Naive B cell (primary cell): ENCODE results near the gene SLC16A8. TPM values are rescaled to one million over a fixed set of nuclear protein-coding genes. Genes with fewer than 3 reads are reported as not detected.

Experiments used
- ATAC-seq, 2 donors: fragments of 150-1000 bp; cut with Tn5 transposase; 2 replicates each; pipeline ENCODE4 v1.10.0; 2021; ENCODE audit warnings: low read depth in 2 of 2, mild to moderate bottlenecking in 2 of 2, moderate library complexity in 2 of 2
- DNase-seq: peaks from one replicate; pipeline ENCODE4 v3.0.0; 2022
- H3K27ac Mint-ChIP-seq, 6 donors: one replicate each; pipeline ENCODE4 v1.8.0; 2020 to 2022; ENCODE audit warnings: mild to moderate bottlenecking in 6 of 6, mixed read lengths in 6 of 6, moderate library complexity in 5 of 6, inconsistent platforms in 2 of 6
- H3K27me3 Mint-ChIP-seq, 3 donors: one replicate each; pipeline ENCODE4 v1.8.0; 2021 to 2022; ENCODE audit warnings: mixed read lengths in 3 of 3, mild to moderate bottlenecking in 1 of 3
- H3K36me3 Mint-ChIP-seq, 2 donors: one replicate each; pipeline ENCODE4 v1.8.0; 2020 to 2022; ENCODE audit warnings: mixed read lengths in 2 of 2, inconsistent platforms in 1 of 2, mild to moderate bottlenecking in 1 of 2
- H3K4me1 Mint-ChIP-seq, 3 donors: one replicate each; pipeline ENCODE4 v1.8.0; 2020 to 2022; ENCODE audit warnings: mixed read lengths in 3 of 3, inconsistent platforms in 1 of 3, mild to moderate bottlenecking in 1 of 3, moderate library complexity in 1 of 3
- H3K4me3 Mint-ChIP-seq, 8 donors: one replicate each; pipeline ENCODE4 v1.8.0; 2020 to 2022; ENCODE audit warnings: mild to moderate bottlenecking in 8 of 8, mixed read lengths in 8 of 8, moderate library complexity in 8 of 8, inconsistent platforms in 2 of 8
- H3K9me3 Mint-ChIP-seq, 7 donors: one replicate each; pipeline ENCODE4 v1.8.0; 2020 to 2022; ENCODE audit warnings: mixed read lengths in 7 of 7, mild to moderate bottlenecking in 5 of 7, inconsistent platforms in 2 of 7, moderate library complexity in 1 of 7
- polyA plus RNA-seq, 6 donors: library from polyadenylated mRNA; unstranded; fragments of 300-500 nt; fragmentation: Illumina TruSeq; gene quantifications; one replicate each; pipeline ENCODE4 v1.2.3, GENCODE V29; 2021; ENCODE audit warnings: low read depth in 6 of 6

SLC16A8 gene
- polyA plus RNA-seq, 6 donors from 2014 or later = not detected

GRCh38 chr22:38069372-38070249 lies 14.4 kb downstream of the SLC16A8 start:
- H3K4me3 Mint-ChIP-seq = peak overlapping the region in 1 of 8 donors; percentile 56
- peak overlapping the region in 2 of 6 donors; percentile 37 to 65 for H3K27ac Mint-ChIP-seq
- DNase-seq (no peak), ATAC-seq (no peak)
- H3K27me3 Mint-ChIP-seq = no peaks in the 10 kb centered on the region
- H3K9me3 Mint-ChIP-seq = no peaks in the 10 kb centered on the region
- peaks cover 4 to 45% of the 10 kb centered on the region in 2 donors for H3K36me3 Mint-ChIP-seq
- H3K4me1 Mint-ChIP-seq = peaks cover 0 to 3% (median 0%) of the 10 kb centered on the region in 3 donors

GRCh38 chr22:38068641-38069371 lies 15.2 kb downstream of the SLC16A8 start:
- no peak for DNase-seq
- no peak for ATAC-seq
- Mint-ChIP-seq H3K27me3 (no peaks in the 10 kb centered on the region), H3K4me3 (no peak overlapping the region), H3K36me3 (peaks cover 4 to 40% of the 10 kb centered on the region in 2 donors), H3K9me3 (no peaks in the 10 kb centered on the region), H3K4me1 (peaks cover 0 to 3% (median 0%) of the 10 kb centered on the region in 3 donors), H3K27ac (no peak overlapping the region)

- no peak overlapping the region for H3K4me3 Mint-ChIP-seq
- no peaks in the 10 kb centered on the region for H3K27me3 Mint-ChIP-seq
- DNase-seq (no peak), ATAC-seq (no peak)
- peak overlapping the region in 2 of 6 donors; percentile 2 to 29 for H3K27ac Mint-ChIP-seq
- H3K9me3 Mint-ChIP-seq = no peaks in the 10 kb centered on the region
- H3K4me1 Mint-ChIP-seq = peaks cover 4 to 7% (median 4%) of the 10 kb centered on the region in 3 donors
- H3K36me3 Mint-ChIP-seq = peaks cover 5 to 39% of the 10 kb centered on the region in 2 donors
Observed at GRCh38 chr22:38067761-38068360, 16.1 kb downstream of the SLC16A8 start.

- no peaks in the 10 kb centered on the region for H3K27me3 Mint-ChIP-seq
- H3K36me3 Mint-ChIP-seq = peaks cover 9 to 38% of the 10 kb centered on the region in 2 donors
- ATAC-seq (no peak), DNase-seq (no peak)
- no peaks in the 10 kb centered on the region for H3K9me3 Mint-ChIP-seq
- H3K4me3 Mint-ChIP-seq = no peak overlapping the region
- peaks cover 9 to 11% (median 9%) of the 10 kb centered on the region in 3 donors for H3K4me1 Mint-ChIP-seq
- no peak overlapping the region for H3K27ac Mint-ChIP-seq
Observed at GRCh38 chr22:38067028-38067415, 17.0 kb downstream of the SLC16A8 start.

GRCh38 chr22:38066381-38067027 lies 17.5 kb downstream of the SLC16A8 start:
- H3K9me3 Mint-ChIP-seq = no peaks in the 10 kb centered on the region
- peak overlapping the region in 1 of 6 donors; percentile 54 for H3K27ac Mint-ChIP-seq
- ATAC-seq (no peak), DNase-seq (no peak)
- H3K27me3 Mint-ChIP-seq = no peaks in the 10 kb centered on the region
- peaks cover 9 to 13% (median 11%) of the 10 kb centered on the region in 3 donors for H3K4me1 Mint-ChIP-seq
- no peak overlapping the region for H3K4me3 Mint-ChIP-seq
- H3K36me3 Mint-ChIP-seq = peaks cover 13 to 38% of the 10 kb centered on the region in 2 donors

- peak overlapping the region in 1 of 6 donors; percentile 26 for H3K27ac Mint-ChIP-seq
- peaks cover 11 to 13% (median 11%) of the 10 kb centered on the region in 3 donors for H3K4me1 Mint-ChIP-seq
- no peak for ATAC-seq
- peaks cover 13 to 34% of the 10 kb centered on the region in 2 donors for H3K36me3 Mint-ChIP-seq
- no peaks in the 10 kb centered on the region for H3K27me3 Mint-ChIP-seq
- peak overlapping the region in 1 of 8 donors; percentile 63 for H3K4me3 Mint-ChIP-seq
- no peak for DNase-seq
- H3K9me3 Mint-ChIP-seq = no peaks in the 10 kb centered on the region
Observed at GRCh38 chr22:38065539-38065938, 18.4 kb downstream of the SLC16A8 start.

GRCh38 chr22:38062791-38063190 lies 21.2 kb downstream of the SLC16A8 start:
- Mint-ChIP-seq H3K4me1 (peaks cover 15 to 19% (median 18%) of the 10 kb centered on the region in 3 donors), H3K27ac (peak overlapping the region in 5 of 6 donors; percentile 11 to 83 (median 53)), H3K4me3 (peak overlapping the region in 2 of 8 donors; percentile 25 to 42), H3K27me3 (no peaks in the 10 kb centered on the region), H3K36me3 (peaks cover 13 to 25% of the 10 kb centered on the region in 2 donors), H3K9me3 (peaks cover 0 to 2% (median 0%) of the 10 kb centered on the region in 7 donors)
- DNase-seq (no peak), ATAC-seq (peak; percentile 34 to 44)

GRCh38 chr22:38056969-38057891 lies 26.8 kb downstream of the SLC16A8 start, which contains the start of gene PICK1:
Gene PICK1 (plus strand): TSS chr22:38057404. CDS start chr22:38057810, 406 bp downstream.
- DNase-seq (peak; percentile 79), ATAC-seq (peak; percentile 80 to 82)
- H3K36me3 Mint-ChIP-seq = peaks cover 0 to 4% of the 10 kb centered on the region in 2 donors
- no peaks in the 10 kb centered on the region for H3K27me3 Mint-ChIP-seq
- H3K9me3 Mint-ChIP-seq = peaks cover 0 to 3% (median 0%) of the 10 kb centered on the region in 7 donors
- peaks cover 22 to 32% (median 23%) of the 10 kb centered on the region in 3 donors for H3K4me1 Mint-ChIP-seq
- H3K27ac Mint-ChIP-seq = peak within 1 kb of the TSS; percentile 96 to 99 (median 98)
- peak within 1 kb of the TSS; percentile 90 to 99 (median 97) for H3K4me3 Mint-ChIP-seq

GRCh38 chr22:38051900-38052862 lies 31.8 kb downstream of the SLC16A8 start:
- no peaks in the 10 kb centered on the region for H3K36me3 Mint-ChIP-seq
- no peaks in the 10 kb centered on the region for H3K9me3 Mint-ChIP-seq
- peak overlapping the region in 3 of 8 donors; percentile 33 to 57 (median 34) for H3K4me3 Mint-ChIP-seq
- H3K4me1 Mint-ChIP-seq = peaks cover 6 to 23% (median 16%) of the 10 kb centered on the region in 3 donors
- DNase-seq (peak; percentile 75), ATAC-seq (peak; percentile 70 to 74)
- peak overlapping the region in 2 of 6 donors; percentile 11 to 79 for H3K27ac Mint-ChIP-seq
- peaks cover 0 to 16% (median 3%) of the 10 kb centered on the region in 3 donors for H3K27me3 Mint-ChIP-seq

- H3K9me3 Mint-ChIP-seq = no peaks in the 10 kb centered on the region
- DNase-seq (no peak), ATAC-seq (no peak)
- no peaks in the 10 kb centered on the region for H3K36me3 Mint-ChIP-seq
- no peak overlapping the region for H3K4me3 Mint-ChIP-seq
- H3K27me3 Mint-ChIP-seq = peaks cover 0 to 23% (median 3%) of the 10 kb centered on the region in 3 donors
- H3K4me1 Mint-ChIP-seq = peaks cover 0 to 14% (median 7%) of the 10 kb centered on the region in 3 donors
- no peak overlapping the region for H3K27ac Mint-ChIP-seq
Observed at GRCh38 chr22:38051261-38051660, 32.7 kb downstream of the SLC16A8 start.

- peaks cover 0 to 27% (median 3%) of the 10 kb centered on the region in 3 donors for H3K27me3 Mint-ChIP-seq
- no peaks in the 10 kb centered on the region for H3K36me3 Mint-ChIP-seq
- ATAC-seq (no peak), DNase-seq (no peak)
- no peak overlapping the region for H3K4me3 Mint-ChIP-seq
- H3K9me3 Mint-ChIP-seq = no peaks in the 10 kb centered on the region
- peaks cover 0 to 12% (median 7%) of the 10 kb centered on the region in 3 donors for H3K4me1 Mint-ChIP-seq
- H3K27ac Mint-ChIP-seq = no peak overlapping the region
Observed at GRCh38 chr22:38050720-38051119, 33.3 kb downstream of the SLC16A8 start.
